Activated T-helper 1 cell treated with anti-CD3 and anti-CD28 coated beads, Interleukin-12 subunit alpha, Interleukin-12 subunit beta, Interleukin-2, Interleukin-4 antibody, amounts not matched to agents 30 ng/mL and 10 ng/mL and 1 ng/mL, durations not matched to agents 14 hours and 24 hours and 36 hours (primary cell): ENCODE measurements around the gene METTL3. TPM values are rescaled to one million over a fixed set of nuclear protein-coding genes. Genes with fewer than 3 reads are reported as not detected.
A peak's percentile ranks its signal among the peaks of the same experiment; 100 is the strongest.

Experiments used
- DNase-seq: peaks from one replicate; pipeline ENCODE4 v3.0.0; 2021; ENCODE audit warnings: low spot score
- H3K27ac Mint-ChIP-seq: one replicate; pipeline ENCODE4 v1.8.0; 2021; ENCODE audit warnings: mild to moderate bottlenecking, mixed read lengths
- H3K27me3 Mint-ChIP-seq: one replicate; pipeline ENCODE4 v1.8.0; 2022; ENCODE audit warnings: mild to moderate bottlenecking, moderate library complexity, mixed read lengths; ENCODE audit not compliant: insufficient read depth
- H3K36me3 Mint-ChIP-seq: one replicate; pipeline ENCODE4 v1.8.0; 2021; ENCODE audit warnings: low read depth, mixed read lengths
- H3K4me1 Mint-ChIP-seq: one replicate; pipeline ENCODE4 v1.8.0; 2021; ENCODE audit warnings: low read depth, mixed read lengths
- H3K4me3 Mint-ChIP-seq: one replicate; pipeline ENCODE4 v1.8.0; 2021; ENCODE audit warnings: mild to moderate bottlenecking, moderate library complexity, mixed read lengths
- H3K9me3 Mint-ChIP-seq: one replicate; pipeline ENCODE4 v1.8.0; 2021; ENCODE audit warnings: mixed read lengths
- intact Hi-C: fragments of 100-400 bp; cut with micrococcal nuclease; formaldehyde crosslinking; loops from one replicate; pipeline ENCODE4 v1.15.1; 2024
- total RNA-seq: library from RNA; stranded (reverse); gene quantifications from 2 replicates; pipeline ENCODE4 v1.2.3, GENCODE V29; 2022

The METTL3 gene
- total RNA-seq, 1 donor from 2014 or later = 75.1 TPM

DNA sequence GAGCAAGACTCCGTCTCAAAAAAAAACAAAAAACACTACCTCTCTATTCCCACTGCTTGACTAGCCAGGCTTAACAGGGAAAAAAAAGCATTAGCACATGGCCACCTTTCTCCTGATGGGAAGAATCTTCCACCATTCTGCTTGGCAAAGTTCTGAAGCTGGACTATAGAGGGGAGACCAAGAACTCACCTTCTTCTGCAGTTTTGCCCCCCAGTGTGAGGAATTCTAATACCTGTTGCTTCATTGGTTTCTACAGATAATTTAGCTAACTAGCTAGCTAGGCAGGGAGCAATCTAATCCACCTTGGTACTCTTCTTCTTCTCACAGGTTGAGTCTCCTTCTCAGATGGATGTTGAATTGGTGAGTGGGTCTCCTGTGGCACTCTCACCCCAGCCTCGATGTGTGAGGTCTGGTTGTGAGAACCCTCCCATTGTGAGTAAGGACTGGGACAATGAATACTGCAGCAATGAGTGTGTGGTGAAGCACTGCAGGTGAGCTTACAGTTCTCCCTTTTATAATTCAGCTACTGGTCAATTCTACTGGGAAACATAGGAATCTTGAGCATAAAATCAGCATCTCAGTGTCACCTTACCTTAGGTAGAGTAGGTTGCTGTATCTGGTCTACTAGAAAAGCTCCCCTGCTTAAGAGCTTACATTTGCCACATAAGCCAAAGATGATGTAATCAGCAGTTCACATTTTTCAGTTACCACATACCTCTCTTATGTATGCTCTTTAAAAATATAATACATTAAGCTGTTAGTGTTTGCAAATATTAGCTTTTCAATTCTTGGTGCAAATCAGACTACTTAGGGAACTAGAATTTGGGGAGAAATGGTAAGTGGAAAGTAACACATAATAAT lies 16.0 kb downstream of the METTL3 start:
- DNase-seq = no peak

DNA sequence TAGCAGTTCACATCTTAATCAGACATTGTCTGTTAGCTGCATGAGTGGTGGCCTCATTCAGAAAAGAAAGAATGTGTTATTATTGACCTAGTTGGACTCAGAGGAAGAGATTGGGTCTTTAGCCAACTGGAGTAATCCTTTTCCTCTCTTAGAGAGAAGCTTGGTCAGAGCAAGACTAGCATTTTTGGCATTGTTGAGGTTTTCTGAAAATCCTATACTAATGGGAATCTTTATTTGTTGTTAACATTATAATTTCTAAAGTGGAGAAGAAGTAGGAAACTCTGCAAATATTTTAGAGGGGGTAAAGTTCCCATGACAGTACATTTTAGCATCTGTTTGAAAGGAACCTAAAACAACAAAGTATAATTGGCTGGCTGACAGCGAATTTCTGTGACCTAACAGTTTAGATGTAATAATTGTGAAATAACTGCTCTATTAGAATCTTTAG lies 24.5 kb downstream of the METTL3 start:
- Mint-ChIP-seq H3K4me1 (no peaks in the 10 kb centered on the region), H3K27me3 (no peaks in the 10 kb centered on the region), H3K36me3 (peaks cover 20% of the 10 kb centered on the region), H3K9me3 (no peaks in the 10 kb centered on the region), H3K4me3 (no peak overlapping the region), H3K27ac (no peak overlapping the region)
- intact Hi-C loops = no loop called here
- DNase-seq = no peak

More for the DNA sequence above, 16.0 kb downstream of the METTL3 start:
- no peaks in the 10 kb centered on the region for H3K27me3 Mint-ChIP-seq
- H3K4me1 Mint-ChIP-seq = peaks cover 19% of the 10 kb centered on the region
- H3K9me3 Mint-ChIP-seq = no peaks in the 10 kb centered on the region
- H3K27ac Mint-ChIP-seq = peak overlapping the region; percentile 66
- H3K4me3 Mint-ChIP-seq = no peak overlapping the region
- peaks cover 56% of the 10 kb centered on the region for H3K36me3 Mint-ChIP-seq
- intact Hi-C loops = no loop called here

DNA sequence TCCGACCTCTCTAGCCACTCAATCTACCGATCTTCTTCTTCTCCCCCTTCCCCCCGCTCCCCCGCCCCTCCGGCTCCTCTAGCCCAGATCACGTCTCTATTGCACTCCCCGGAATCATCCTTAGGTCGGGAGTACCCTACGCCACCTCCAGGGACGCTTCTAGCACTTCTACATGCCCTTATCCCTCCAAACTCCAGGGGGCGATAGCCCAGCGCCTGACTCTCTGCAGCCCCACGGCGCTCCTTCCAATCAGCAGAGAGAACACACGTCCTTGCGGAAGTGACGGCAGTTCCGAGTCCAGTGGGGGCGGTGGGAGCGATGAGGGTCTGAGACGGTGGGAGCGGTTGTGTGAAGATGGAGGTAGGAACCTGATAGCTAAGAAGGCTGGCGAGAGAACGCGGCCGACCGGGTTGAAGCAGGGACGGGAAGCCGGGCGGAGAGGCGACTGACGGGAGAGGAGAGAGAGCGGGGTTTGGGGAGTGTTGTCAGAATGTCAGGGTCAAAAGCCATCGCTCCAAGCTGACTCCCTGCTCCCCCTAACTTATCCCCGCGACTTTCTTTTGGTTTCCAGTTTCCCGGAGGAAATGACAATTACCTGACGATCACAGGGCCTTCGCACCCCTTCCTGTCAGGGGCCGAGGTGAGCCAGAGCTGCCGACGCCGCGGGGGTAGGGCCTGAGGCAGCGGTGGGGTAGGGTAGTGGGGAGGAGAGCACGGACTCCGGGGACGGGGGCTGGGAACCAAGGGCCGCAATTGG lies 34.0 kb downstream of the METTL3 start, which contains the start of the genes RAB2B and TOX4:
RAB2B (minus strand) TSS at position 35 of the 757 bp plus-strand sequence. CDS start 87 bp downstream, outside the sequence.
TOX4 (plus strand) TSS at position 271 of the 757 bp plus-strand sequence; CDS start at position 355, 84 bp downstream.
- peak; percentile 96 for DNase-seq
- Mint-ChIP-seq H3K9me3 (no peaks in the 10 kb centered on the region), H3K4me1 (peaks cover 35% of the 10 kb centered on the region), H3K27me3 (peaks cover 2% of the 10 kb centered on the region), H3K36me3 (peaks cover 20% of the 10 kb centered on the region), H3K27ac (peak within 1 kb of the TSS; percentile 99), H3K4me3 (peak within 1 kb of the TSS; percentile 100)
- intact Hi-C loops = loop anchor here (1.0 kb wide), 8 partner anchors 21 to 208 kb away; partner anchors contain the start of genes CHD8, HNRNPC, METTL3 and SALL2

DNA sequence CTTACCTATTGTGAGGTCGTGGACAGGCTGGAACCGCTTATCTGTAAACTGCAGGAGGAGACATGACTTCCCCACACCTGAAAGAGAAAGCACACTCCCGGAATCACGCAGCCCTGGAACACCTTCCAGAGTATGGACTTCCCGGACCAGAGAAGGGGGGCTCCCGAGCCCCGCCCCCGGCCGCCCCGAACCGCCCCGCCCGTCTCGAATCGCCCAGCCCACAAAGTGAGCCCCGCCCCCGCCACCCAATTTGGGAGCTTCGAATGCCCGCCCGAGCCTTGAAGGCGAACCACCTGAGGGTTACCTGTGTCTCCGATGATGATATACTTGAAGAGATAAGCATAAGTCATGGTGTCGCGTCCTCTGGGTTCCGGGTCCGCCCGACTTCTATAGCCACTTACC lies 34.6 kb downstream of the METTL3 start:
- intact Hi-C loops = no loop called here
- peak overlapping the region; percentile 99 for H3K27ac Mint-ChIP-seq
- peaks cover 21% of the 10 kb centered on the region for H3K36me3 Mint-ChIP-seq
- peaks cover 2% of the 10 kb centered on the region for H3K27me3 Mint-ChIP-seq
- peaks cover 35% of the 10 kb centered on the region for H3K4me1 Mint-ChIP-seq
- H3K4me3 Mint-ChIP-seq = peak overlapping the region; percentile 100
- H3K9me3 Mint-ChIP-seq = no peaks in the 10 kb centered on the region
- DNase-seq = no peak

DNA sequence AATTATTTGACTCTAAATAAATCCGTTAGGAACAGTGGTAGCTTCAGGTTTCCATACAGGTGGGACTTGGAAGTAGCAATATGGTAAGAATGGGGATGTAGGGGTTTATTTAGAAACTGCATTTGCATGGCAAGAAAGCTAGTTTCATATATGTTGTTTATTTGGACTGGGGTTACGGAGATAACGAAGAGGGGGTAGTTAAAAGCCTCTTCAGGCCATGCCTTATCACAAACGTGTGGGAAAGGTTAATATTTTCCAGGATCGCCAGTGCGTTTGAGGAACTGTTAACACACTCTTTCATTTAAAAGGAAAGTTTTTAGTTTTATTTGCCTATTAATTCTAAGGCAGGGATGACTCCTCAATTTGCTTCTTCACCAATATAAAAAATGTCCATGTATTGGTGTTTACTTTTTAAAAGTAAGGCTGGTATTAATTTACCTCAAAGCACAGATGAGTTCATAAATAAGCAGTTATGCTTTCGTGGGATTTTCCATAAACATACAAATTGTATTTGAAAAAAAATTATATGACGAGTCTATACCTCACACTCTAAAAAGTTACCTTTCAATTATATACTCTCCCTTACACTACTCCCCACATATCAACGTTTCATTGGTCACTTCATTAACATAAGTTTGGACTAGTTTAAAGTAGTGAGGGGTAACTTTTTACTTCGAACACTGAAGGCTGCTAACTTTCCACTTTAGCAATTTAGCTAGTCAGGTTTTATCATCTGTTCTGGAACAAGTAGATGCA lies 35.2 kb downstream of the METTL3 start:
- intact Hi-C loops = no loop called here
- Mint-ChIP-seq H3K4me3 (peak overlapping the region; percentile 100), H3K9me3 (no peaks in the 10 kb centered on the region), H3K4me1 (peaks cover 35% of the 10 kb centered on the region), H3K27me3 (peaks cover 2% of the 10 kb centered on the region), H3K36me3 (peaks cover 19% of the 10 kb centered on the region), H3K27ac (peak overlapping the region; percentile 99)
- no peak for DNase-seq

DNA sequence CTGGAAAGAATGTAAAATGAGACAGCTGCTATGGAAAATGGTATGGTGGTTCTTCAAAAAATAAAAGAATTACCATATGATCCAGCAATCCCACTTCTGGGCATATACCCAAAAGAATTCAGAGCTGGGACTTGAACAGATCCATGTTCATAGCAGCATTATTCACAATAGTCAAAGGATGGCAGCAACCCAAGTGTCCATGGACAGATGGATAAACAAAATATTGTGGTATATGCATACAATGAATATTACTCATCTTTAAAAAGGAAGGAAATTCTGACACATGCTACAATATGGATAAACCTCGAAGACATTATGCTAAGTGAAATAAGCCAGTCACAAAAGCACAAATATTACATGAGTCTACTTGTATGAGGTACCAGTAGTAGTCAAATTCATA lies 43.5 kb downstream of the METTL3 start:
- H3K27ac Mint-ChIP-seq = no peak overlapping the region
- no peaks in the 10 kb centered on the region for H3K27me3 Mint-ChIP-seq
- intact Hi-C loops = no loop called here
- H3K4me3 Mint-ChIP-seq = no peak overlapping the region
- DNase-seq = no peak
- H3K4me1 Mint-ChIP-seq = no peaks in the 10 kb centered on the region
- no peaks in the 10 kb centered on the region for H3K9me3 Mint-ChIP-seq
- peaks cover 28% of the 10 kb centered on the region for H3K36me3 Mint-ChIP-seq

DNA sequence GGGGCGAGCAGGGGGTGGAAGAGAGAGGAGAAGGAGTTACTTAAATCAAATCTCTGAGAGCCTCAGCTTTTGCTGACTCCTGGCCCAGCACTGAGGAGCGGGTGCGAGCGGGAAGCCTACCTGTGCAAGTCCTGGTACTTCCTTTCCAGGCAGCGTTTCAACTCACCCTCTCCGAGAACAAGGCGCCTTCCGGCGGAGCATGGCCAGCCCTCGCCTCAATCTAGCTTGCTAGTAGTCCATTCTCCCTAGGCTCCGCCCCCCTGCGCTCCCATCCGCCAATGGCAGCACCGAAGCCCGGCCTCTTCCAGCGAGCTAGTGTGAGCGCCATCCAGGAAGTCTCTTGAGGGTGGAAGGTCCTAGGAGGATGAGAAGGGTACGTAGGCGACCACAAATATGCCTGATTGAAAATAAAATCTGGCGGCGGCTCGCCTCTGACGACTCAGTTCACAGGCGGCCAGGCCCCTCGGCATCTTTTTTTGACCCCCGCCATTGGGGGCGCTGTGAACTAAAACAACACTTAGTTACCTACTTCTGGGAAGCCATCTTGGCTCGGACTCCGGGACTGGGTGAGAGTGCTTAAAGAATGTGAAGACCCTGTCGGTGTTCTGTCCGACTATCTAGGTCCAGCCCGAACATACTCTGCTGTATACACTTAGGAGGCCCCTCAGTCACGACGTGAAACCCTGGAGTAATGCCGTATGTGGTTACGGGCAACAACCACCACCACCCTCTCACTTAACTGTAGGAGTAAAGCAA lies 55.0 kb downstream of the METTL3 start, which contains the start of gene CHD8:
CHD8 (minus strand) TSS at position 212 of the 756 bp plus-strand sequence. CDS start 24,480 bp downstream, outside the sequence.
- H3K27ac Mint-ChIP-seq = peak within 1 kb of the TSS; percentile 95
- peak within 1 kb of the TSS; percentile 96 for H3K4me3 Mint-ChIP-seq
- peaks cover 20% of the 10 kb centered on the region for H3K36me3 Mint-ChIP-seq
- intact Hi-C loops = loop anchor here (1.0 to 5.0 kb wide), 12 partner anchors 19 to 1472 kb away; partner anchors contain the start of genes HNRNPC, METTL17, METTL3 and SUPT16H
- H3K9me3 Mint-ChIP-seq = no peaks in the 10 kb centered on the region
- DNase-seq = peak; percentile 100
- no peaks in the 10 kb centered on the region for H3K27me3 Mint-ChIP-seq
- H3K4me1 Mint-ChIP-seq = peaks cover 40% of the 10 kb centered on the region

DNA sequence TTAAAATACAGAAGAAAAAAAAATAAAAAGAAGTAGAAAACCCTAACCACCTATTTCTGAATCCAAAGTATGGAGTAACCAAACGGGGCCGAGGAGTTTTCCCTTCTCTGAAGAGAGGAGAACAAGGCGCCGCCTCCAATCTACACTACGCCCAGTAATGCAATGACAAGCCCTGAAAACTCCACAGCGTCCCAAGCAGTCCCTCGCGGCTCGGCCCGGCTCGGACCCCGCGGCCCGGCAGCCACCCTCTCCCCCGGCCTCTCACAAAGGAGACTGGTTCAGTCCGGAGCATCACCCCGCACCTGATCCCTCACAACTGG lies 55.6 kb downstream of the METTL3 start:
- Mint-ChIP-seq H3K27ac (peak overlapping the region; percentile 95), H3K4me1 (peaks cover 45% of the 10 kb centered on the region), H3K4me3 (peak overlapping the region; percentile 96), H3K36me3 (peaks cover 16% of the 10 kb centered on the region), H3K9me3 (no peaks in the 10 kb centered on the region), H3K27me3 (no peaks in the 10 kb centered on the region)
- intact Hi-C loops = loop anchor here (5.0 kb wide), 2 partner anchors 148 to 353 kb away; partner anchors contain the start of gene TMEM253
- no peak for DNase-seq

DNA sequence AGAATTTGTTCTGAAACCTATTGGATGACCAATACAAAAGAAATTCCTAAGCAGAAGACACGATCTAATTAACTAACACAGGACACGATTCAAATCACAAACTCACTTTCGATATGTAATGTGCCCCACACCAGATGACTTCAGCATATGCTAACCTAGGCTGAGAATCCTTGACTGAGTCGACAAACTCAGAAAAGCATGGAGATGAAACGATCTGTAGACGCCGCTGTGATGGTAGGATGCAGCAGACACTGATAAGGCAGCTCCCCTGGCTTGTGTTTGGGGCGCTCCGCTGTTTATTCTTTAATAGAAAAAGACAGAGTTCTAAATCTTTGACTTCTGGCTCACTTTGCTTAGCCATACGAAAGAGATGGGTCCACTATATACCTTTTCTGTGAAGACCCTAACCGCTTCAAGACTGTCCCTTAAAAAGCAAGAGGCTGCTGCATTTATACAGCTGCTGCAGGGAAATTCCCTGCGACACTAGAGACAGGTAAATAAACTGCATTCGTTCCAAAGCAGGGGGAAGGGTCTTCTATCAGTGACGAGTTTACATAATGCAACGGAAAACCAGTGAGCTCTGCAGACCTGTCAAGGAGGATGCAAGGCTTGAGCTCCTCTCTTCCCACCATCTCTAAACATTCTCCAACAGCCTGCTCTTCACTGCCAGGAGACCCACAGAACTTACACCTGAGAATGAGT lies 56.1 kb downstream of the METTL3 start:
- intact Hi-C loops = loop anchor here (5.0 kb wide), 2 partner anchors 148 to 353 kb away; partner anchors contain the start of gene TMEM253
- Mint-ChIP-seq H3K4me3 (peak overlapping the region; percentile 96), H3K4me1 (peaks cover 51% of the 10 kb centered on the region), H3K9me3 (no peaks in the 10 kb centered on the region), H3K27me3 (no peaks in the 10 kb centered on the region), H3K36me3 (peaks cover 20% of the 10 kb centered on the region), H3K27ac (peak overlapping the region; percentile 95)
- DNase-seq = no peak

DNA sequence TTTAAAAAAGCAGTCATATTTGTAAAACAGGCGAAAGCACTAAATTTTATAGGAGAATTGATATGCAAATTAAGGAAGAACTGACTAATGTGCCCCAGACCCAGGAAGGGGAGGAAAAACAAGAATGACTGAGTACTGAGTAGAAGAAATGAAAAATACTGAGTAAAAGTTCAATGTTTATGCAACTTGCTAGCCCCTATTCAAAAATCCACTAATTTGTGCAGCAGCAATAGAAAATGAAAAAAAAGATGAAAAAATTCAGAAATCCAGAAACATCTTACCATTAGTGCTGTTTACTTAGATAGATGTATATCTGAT lies 61.3 kb downstream of the METTL3 start:
- peaks cover 15% of the 10 kb centered on the region for H3K36me3 Mint-ChIP-seq
- intact Hi-C loops = loop anchor here (1.0 kb wide), 3 partner anchors 13 to 181 kb away; partner anchors contain the start of gene HNRNPC
- peak overlapping the region; percentile 27 for H3K4me3 Mint-ChIP-seq
- H3K27ac Mint-ChIP-seq = peak overlapping the region; percentile 84
- H3K4me1 Mint-ChIP-seq = peaks cover 51% of the 10 kb centered on the region
- H3K9me3 Mint-ChIP-seq = no peaks in the 10 kb centered on the region
- no peak for DNase-seq
- no peaks in the 10 kb centered on the region for H3K27me3 Mint-ChIP-seq
